HepG2 (cell line): ENCODE data around the gene EXOSC9.

ENCODE experiments used
- CHCHD3 ChIP-seq: sonication (generic); formaldehyde crosslinking; IDR thresholded peaks from 2 replicates; pipeline ENCODE4 v1.8.0; 2022; ENCODE audit warnings: mild to moderate bottlenecking, missing genetic modification reagents, moderate library complexity
- EZH2 ChIP-seq: conservative IDR thresholded peaks from 2 replicates; pipeline ENCODE4 v1.6.1; 2012; ENCODE audit warnings: mild to moderate bottlenecking, low read depth, low read length, moderate library complexity
- GATA4 ChIP-seq: sonication (generic); IDR thresholded peaks from 2 replicates; pipeline ENCODE4 v1.6.1; 2016; ENCODE audit warnings: antibody characterized with exemption, low read depth, borderline replicate concordance
- NFIC ChIP-seq: IDR thresholded peaks from 2 replicates; pipeline ENCODE4 v1.6.1; 2012; ENCODE audit warnings: mild to moderate bottlenecking, low read length, inconsistent platforms
- RNF219 ChIP-seq: sonication (generic); formaldehyde crosslinking; IDR thresholded peaks from 2 replicates; pipeline ENCODE4 v1.5.0; 2020; ENCODE audit warnings: mild to moderate bottlenecking, missing genetic modification reagents
- TP53 ChIP-seq: sonication (generic); formaldehyde crosslinking; conservative IDR thresholded peaks from 2 replicates; pipeline ENCODE4 v1.4.0; 2020; ENCODE audit warnings: missing genetic modification reagents
- ZNF274 ChIP-seq: sonication (generic); formaldehyde crosslinking; IDR thresholded peaks from 2 replicates; pipeline ENCODE4 v1.5.1; 2020; ENCODE audit warnings: mild to moderate bottlenecking, missing genetic modification reagents

GRCh38 chr4:121817006-121817405 is 15.9 kb downstream of the EXOSC9 start:
- TF ChIP-seq EZH2 (no peak), RNF219 (CRISPR knock-in tag) (no peak), NFIC (no peak), TP53 (no peak), GATA4 (no peak), CHCHD3 (no peak), ZNF274 (CRISPR knock-in tag) (no peak)
